Measurements from ENCODE around the gene PPP1R2. TPM values are rescaled to one million over a fixed set of nuclear protein-coding genes. Genes with fewer than 3 reads are reported as not detected.

The PPP1R2 gene
- total and polyA plus RNA-seq, 2 of the 13 experiments (the other 11 are each of a cell fraction or from before 2014, with no cell fraction given), result 36.5 to 86.5 TPM

- TF ChIP-seq ZNF407 (CRISPR knock-in tag; IDR thresholded peaks at IDR 0.05; ENCODE audit: not compliant biosample characterization) (no peak), ZBTB8A (CRISPR knock-in tag; IDR thresholded peaks at IDR 0.05; ENCODE audit: borderline replicate concordance, low read depth) (no peak), ZFP41 (CRISPR knock-in tag; IDR thresholded peaks at IDR 0.05; ENCODE audit: borderline replicate concordance) (no peak), SP2 (CRISPR knock-in tag; IDR thresholded peaks at IDR 0.05) (no peak), ZNF230 (CRISPR knock-in tag; IDR thresholded peaks at IDR 0.05) (no peak), MAFG (CRISPR knock-in tag; IDR thresholded peaks at IDR 0.05) (no peak), NFYB (CRISPR knock-in tag; IDR thresholded peaks at IDR 0.05) (no peak), BRD4 (CRISPR knock-in tag; IDR thresholded peaks at IDR 0.05) (no peak), TERF1 (CRISPR knock-in tag; IDR thresholded peaks at IDR 0.05) (no peak), RCOR2 (CRISPR knock-in tag; IDR thresholded peaks at IDR 0.05) (peak; percentile 12; the same call in 1 of the 2 replicates), MAX (IDR thresholded peaks at IDR 0.05) (no peak)
- TF ChIP-seq, protein P1, sequence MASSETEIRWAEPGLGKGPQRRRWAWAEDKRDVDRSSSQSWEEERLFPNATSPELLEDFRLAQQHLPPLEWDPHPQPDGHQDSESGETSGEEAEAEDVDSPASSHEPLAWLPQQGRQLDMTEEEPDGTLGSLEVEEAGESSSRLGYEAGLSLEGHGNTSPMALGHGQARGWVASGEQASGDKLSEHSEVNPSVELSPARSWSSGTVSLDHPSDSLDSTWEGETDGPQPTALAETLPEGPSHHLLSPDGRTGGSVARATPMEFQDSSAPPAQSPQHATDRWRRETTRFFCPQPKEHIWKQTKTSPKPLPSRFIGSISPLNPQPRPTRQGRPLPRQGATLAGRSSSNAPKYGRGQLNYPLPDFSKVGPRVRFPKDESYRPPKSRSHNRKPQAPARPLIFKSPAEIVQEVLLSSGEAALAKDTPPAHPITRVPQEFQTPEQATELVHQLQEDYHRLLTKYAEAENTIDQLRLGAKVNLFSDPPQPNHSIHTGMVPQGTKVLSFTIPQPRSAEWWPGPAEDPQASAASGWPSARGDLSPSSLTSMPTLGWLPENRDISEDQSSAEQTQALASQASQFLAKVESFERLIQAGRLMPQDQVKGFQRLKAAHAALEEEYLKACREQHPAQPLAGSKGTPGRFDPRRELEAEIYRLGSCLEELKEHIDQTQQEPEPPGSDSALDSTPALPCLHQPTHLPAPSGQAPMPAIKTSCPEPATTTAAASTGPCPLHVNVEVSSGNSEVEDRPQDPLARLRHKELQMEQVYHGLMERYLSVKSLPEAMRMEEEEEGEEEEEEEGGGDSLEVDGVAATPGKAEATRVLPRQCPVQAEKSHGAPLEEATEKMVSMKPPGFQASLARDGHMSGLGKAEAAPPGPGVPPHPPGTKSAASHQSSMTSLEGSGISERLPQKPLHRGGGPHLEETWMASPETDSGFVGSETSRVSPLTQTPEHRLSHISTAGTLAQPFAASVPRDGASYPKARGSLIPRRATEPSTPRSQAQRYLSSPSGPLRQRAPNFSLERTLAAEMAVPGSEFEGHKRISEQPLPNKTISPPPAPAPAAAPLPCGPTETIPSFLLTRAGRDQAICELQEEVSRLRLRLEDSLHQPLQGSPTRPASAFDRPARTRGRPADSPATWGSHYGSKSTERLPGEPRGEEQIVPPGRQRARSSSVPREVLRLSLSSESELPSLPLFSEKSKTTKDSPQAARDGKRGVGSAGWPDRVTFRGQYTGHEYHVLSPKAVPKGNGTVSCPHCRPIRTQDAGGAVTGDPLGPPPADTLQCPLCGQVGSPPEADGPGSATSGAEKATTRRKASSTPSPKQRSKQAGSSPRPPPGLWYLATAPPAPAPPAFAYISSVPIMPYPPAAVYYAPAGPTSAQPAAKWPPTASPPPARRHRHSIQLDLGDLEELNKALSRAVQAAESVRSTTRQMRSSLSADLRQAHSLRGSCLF (CRISPR knock-in tag; IDR thresholded peaks at IDR 0.05; ENCODE audit: borderline replicate concordance), result no peak
- TF ChIP-seq, protein P2, sequence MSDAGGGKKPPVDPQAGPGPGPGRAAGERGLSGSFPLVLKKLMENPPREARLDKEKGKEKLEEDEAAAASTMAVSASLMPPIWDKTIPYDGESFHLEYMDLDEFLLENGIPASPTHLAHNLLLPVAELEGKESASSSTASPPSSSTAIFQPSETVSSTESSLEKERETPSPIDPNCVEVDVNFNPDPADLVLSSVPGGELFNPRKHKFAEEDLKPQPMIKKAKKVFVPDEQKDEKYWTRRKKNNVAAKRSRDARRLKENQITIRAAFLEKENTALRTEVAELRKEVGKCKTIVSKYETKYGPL (CRISPR knock-in tag; IDR thresholded peaks at IDR 0.05), result no peak
Observed at GRCh38 chr3:195548501-195548900, 5.4 kb upstream of the PPP1R2 start (continued).
